Karpas-422 (cell line): ENCODE results near the gene ZBTB7C. TPM values are rescaled to one million over a fixed set of nuclear protein-coding genes. Genes with fewer than 3 reads are reported as not detected.

ENCODE experiments used
- DNase-seq: peaks from one replicate; pipeline ENCODE4 v3.0.0-alpha.2; 2015
- H2AFZ ChIP-seq: fragments of 200-600 bp; sonication (generic); 2 replicates; pipeline ENCODE4 v1.6.1; 2014; ENCODE audit warnings: antibody characterized with exemption, low read length, mixed read lengths
- H3K27ac ChIP-seq: fragments of 200-600 bp; sonication (generic); 2 replicates; pipeline ENCODE4 v1.5.1; 2014; ENCODE audit warnings: mild to moderate bottlenecking, low read length, moderate library complexity
- H3K27me3 ChIP-seq: fragments of 200-600 bp; sonication (generic); 2 replicates; pipeline ENCODE4 v1.6.1; 2014; ENCODE audit warnings: low read length, mixed read lengths
- H3K36me3 ChIP-seq: fragments of 200-600 bp; sonication (generic); 2 replicates; pipeline ENCODE4 v1.6.1; 2014; ENCODE audit warnings: low read length, mixed read lengths; ENCODE audit not compliant: insufficient read depth
- H3K4me1 ChIP-seq: fragments of 200-600 bp; sonication (generic); 2 replicates; pipeline ENCODE4 v1.6.1; 2014; ENCODE audit warnings: mild to moderate bottlenecking, low read length, mixed read lengths
- H3K4me2 ChIP-seq: fragments of 200-600 bp; sonication (generic); 2 replicates; pipeline ENCODE4 v1.6.1; 2014; ENCODE audit warnings: low read length, low read depth, mild to moderate bottlenecking; ENCODE audit not compliant: poor library complexity, severe bottlenecking
- H3K4me3 ChIP-seq: fragments of 200-600 bp; sonication (generic); 2 replicates; pipeline ENCODE4 v1.5.1; 2014; ENCODE audit warnings: mild to moderate bottlenecking, antibody characterized with exemption, low read length, mixed read lengths
- H3K79me2 ChIP-seq: fragments of 200-600 bp; sonication (generic); 2 replicates; pipeline ENCODE4 v1.6.1; 2014; ENCODE audit warnings: mild to moderate bottlenecking, low read length, mixed read lengths
- H3K9ac ChIP-seq: fragments of 200-600 bp; sonication (generic); 2 replicates; pipeline ENCODE4 v1.6.0; 2014; ENCODE audit warnings: low read length
- H3K9me2 ChIP-seq: fragments of 200-600 bp; sonication (generic), shearing (Covaris generic); replicated peaks from 2 replicates; pipeline ENCODE4 v1.6.0; 2014; ENCODE audit warnings: mild to moderate bottlenecking, low read length, moderate library complexity; ENCODE audit not compliant: insufficient read depth
- H3K9me3 ChIP-seq: fragments of 300-700, 200-600 bp; sonication (generic); 2 replicates; pipeline ENCODE4 v1.6.1; 2014; ENCODE audit warnings: low read length, mixed read lengths
- H4K20me1 ChIP-seq: fragments of 200-600 bp; sonication (generic); 2 replicates; pipeline ENCODE4 v1.6.1; 2014; ENCODE audit warnings: mild to moderate bottlenecking, antibody characterized with exemption, low read length, low read depth; ENCODE audit not compliant: insufficient read depth
- total RNA-seq: library from RNA; depleted of rRNA; stranded (reverse); fragments of >200 nt; shearing (Covaris generic); gene quantifications from 2 replicates; pipeline ENCODE4 v1.2.3, GENCODE V29; 2014; ENCODE audit warnings: low replicate concordance

The ZBTB7C gene
- total RNA-seq, 1 experiment from 2014 or later: not detected

DNA sequence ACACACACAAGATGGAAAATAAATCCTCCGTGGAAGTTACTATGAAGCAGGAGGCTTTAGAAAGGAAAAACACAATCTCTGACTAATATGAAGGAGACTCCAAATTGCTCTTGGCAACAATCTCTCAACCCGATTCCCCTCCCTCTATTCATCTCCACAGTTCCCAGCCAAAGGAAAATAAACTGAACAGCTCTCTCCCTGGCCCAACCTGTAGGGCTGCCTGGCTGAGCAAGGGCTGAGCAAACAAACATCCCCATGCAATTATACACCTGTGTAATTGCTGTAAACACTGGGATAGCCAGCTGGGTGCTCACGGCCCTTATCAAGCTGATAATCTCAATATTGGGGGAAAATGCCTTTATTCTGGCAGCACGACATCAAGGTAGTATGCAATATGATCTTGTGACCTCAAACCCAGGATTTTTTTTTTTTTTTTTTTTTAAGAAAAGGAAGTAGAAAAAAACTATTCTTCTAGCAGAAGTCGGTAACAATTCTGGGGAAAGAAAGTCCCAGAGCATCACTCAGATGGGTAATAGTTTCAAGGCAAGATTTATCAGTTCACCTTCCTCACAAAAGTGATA is 275.4 kb downstream of the ZBTB7C start:
- Histone ChIP-seq H3K4me2 (no peak overlapping the region), H3K9ac (no peak overlapping the region)

DNA sequence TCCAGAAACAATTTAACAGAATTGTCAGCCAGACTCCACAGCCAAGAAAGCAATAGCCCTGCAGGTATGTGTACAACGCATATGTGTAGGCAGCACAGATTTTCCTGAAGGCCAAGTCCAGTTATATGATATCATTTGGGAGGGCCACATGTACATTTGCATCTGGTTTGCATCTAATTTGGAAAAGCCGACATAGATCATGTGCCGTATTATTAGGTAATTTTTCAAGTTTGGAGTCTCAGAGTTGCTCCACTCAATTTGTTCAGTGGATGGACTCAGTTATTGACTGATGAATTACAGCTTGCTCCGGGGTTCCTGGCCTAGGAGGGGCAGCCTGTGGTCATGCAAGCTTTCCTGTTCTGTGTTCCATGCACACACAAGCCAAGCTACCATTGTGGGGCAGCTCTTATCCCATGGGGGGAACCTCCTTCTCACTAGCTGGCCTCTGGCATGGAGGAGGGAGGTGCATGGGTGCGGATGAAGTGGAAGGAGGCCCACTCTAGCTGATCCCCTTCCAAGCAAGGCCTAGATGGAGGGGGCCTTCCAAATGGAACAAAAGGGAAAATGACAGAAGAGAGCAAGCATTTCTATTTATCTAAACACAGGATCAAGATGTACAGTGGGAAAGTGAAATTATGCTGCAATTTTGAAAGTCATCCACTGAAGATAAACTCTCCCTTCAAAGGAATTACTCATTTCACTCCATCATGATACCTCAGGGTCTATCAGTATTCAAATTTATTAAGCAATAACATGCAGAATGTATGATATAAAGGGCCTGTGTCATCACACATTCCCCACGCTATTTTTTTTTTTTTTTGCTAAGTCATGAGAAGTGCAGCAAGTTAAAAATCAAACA is 276.2 kb downstream of the ZBTB7C start:
- Histone ChIP-seq H4K20me1 (no peaks in the 10 kb centered on the region), H3K9me3 (no peaks in the 10 kb centered on the region), H3K9me2 (no peaks in the 10 kb centered on the region), H3K4me1 (peaks cover 4% of the 10 kb centered on the region), H3K27ac (no peak overlapping the region), H3K79me2 (no peaks in the 10 kb centered on the region), H3K4me3 (no peak overlapping the region), H3K27me3 (no peaks in the 10 kb centered on the region), H3K36me3 (no peaks in the 10 kb centered on the region), H2AFZ (no peak overlapping the region), H3K9ac (no peak overlapping the region), H3K4me2 (no peak overlapping the region)
- DNase-seq: no peak

More for the DNA sequence above, 275.4 kb downstream of the ZBTB7C start:
- no peak overlapping the region for H3K27ac ChIP-seq
- H4K20me1 ChIP-seq: no peaks in the 10 kb centered on the region
- no peaks in the 10 kb centered on the region for H3K36me3 ChIP-seq
- no peak overlapping the region for H2AFZ ChIP-seq
- H3K4me3 ChIP-seq: no peak overlapping the region
- H3K4me1 ChIP-seq: peaks cover 4% of the 10 kb centered on the region
- DNase-seq: no peak
- no peaks in the 10 kb centered on the region for H3K79me2 ChIP-seq
- no peaks in the 10 kb centered on the region for H3K27me3 ChIP-seq
- no peaks in the 10 kb centered on the region for H3K9me2 ChIP-seq
- H3K9me3 ChIP-seq: no peaks in the 10 kb centered on the region

- Histone ChIP-seq H3K36me3 (no peaks in the 10 kb centered on the region), H3K4me2 (no peak overlapping the region), H3K9ac (no peak overlapping the region), H4K20me1 (no peaks in the 10 kb centered on the region), H2AFZ (no peak overlapping the region), H3K9me3 (no peaks in the 10 kb centered on the region), H3K9me2 (no peaks in the 10 kb centered on the region), H3K4me3 (no peak overlapping the region), H3K27me3 (no peaks in the 10 kb centered on the region), H3K79me2 (no peaks in the 10 kb centered on the region), H3K27ac (no peak overlapping the region), H3K4me1 (peaks cover 4% of the 10 kb centered on the region)
- DNase-seq: no peak
Observed at GRCh38 chr18:48131042-48131441, 278.1 kb downstream of the ZBTB7C start.

GRCh38 chr18:48129621-48130082 is 279.5 kb downstream of the ZBTB7C start:
- no peaks in the 10 kb centered on the region for H3K9me3 ChIP-seq
- no peak overlapping the region for H3K4me3 ChIP-seq
- no peak for DNase-seq
- H3K27me3 ChIP-seq: no peaks in the 10 kb centered on the region
- no peak overlapping the region for H3K9ac ChIP-seq
- no peaks in the 10 kb centered on the region for H3K36me3 ChIP-seq
- peaks cover 4% of the 10 kb centered on the region for H3K4me1 ChIP-seq
- H3K4me2 ChIP-seq: no peak overlapping the region
- no peak overlapping the region for H2AFZ ChIP-seq
- no peaks in the 10 kb centered on the region for H3K79me2 ChIP-seq
- no peaks in the 10 kb centered on the region for H4K20me1 ChIP-seq
- no peak overlapping the region for H3K27ac ChIP-seq
- H3K9me2 ChIP-seq: no peaks in the 10 kb centered on the region

DNA sequence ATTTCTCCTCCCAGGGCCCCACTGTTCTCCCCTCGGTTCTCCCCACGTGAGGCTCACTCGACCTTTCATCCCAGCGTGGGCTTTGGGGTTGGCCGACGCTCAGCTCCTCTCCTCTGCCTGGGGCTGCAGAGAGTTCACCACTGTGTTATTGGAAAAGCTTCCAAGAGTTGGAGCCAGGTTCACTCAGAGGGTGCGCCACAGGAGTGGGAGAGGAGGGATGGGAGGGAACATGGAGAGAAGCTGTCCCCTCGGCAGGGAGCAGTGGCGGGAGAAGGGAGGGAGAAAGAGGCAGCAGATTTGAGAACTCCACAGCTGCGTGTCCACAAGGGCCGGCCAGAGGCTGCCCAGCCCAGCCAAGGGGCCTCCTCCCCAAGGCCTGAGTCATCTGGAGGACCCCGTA is 281.6 kb downstream of the ZBTB7C start:
- no peak overlapping the region for H3K27ac ChIP-seq
- DNase-seq: no peak
- no peaks in the 10 kb centered on the region for H3K79me2 ChIP-seq
- H3K4me3 ChIP-seq: no peak overlapping the region
- H3K4me2 ChIP-seq: no peak overlapping the region
- no peak overlapping the region for H2AFZ ChIP-seq
- no peaks in the 10 kb centered on the region for H3K36me3 ChIP-seq
- H3K4me1 ChIP-seq: no peaks in the 10 kb centered on the region
- no peaks in the 10 kb centered on the region for H3K9me3 ChIP-seq
- no peaks in the 10 kb centered on the region for H3K9me2 ChIP-seq
- no peaks in the 10 kb centered on the region for H4K20me1 ChIP-seq
- no peak overlapping the region for H3K9ac ChIP-seq
- H3K27me3 ChIP-seq: no peaks in the 10 kb centered on the region

DNA sequence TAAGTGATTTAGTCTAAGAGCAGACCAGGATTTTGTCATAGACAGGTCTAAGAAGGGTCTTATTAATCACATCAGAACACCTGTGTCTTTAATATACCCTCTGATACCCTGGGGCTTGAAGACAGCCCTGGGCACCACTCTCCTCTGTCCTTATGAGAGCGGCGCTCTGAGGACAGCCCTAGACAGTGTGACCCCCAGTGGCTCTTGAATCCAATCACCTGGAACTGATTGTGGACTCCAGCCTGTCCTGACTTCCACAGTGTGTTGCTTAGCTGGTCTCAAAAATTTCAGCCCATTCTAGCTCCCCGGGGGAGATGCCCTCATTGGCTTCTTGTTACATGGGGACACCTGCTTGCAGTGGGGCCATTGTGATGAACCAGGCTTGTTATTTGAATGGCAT is 282.9 kb downstream of the ZBTB7C start:
- Histone ChIP-seq H3K27me3 (no peaks in the 10 kb centered on the region), H3K4me1 (no peaks in the 10 kb centered on the region), H3K4me3 (no peak overlapping the region), H3K27ac (no peak overlapping the region), H3K9me3 (no peaks in the 10 kb centered on the region), H3K9ac (no peak overlapping the region), H2AFZ (no peak overlapping the region), H4K20me1 (no peaks in the 10 kb centered on the region), H3K9me2 (no peaks in the 10 kb centered on the region), H3K4me2 (no peak overlapping the region), H3K79me2 (no peaks in the 10 kb centered on the region), H3K36me3 (no peaks in the 10 kb centered on the region)
- DNase-seq: no peak

- no peaks in the 10 kb centered on the region for H3K36me3 ChIP-seq
- no peak overlapping the region for H2AFZ ChIP-seq
- H3K79me2 ChIP-seq: no peaks in the 10 kb centered on the region
- no peaks in the 10 kb centered on the region for H3K9me3 ChIP-seq
- H3K9me2 ChIP-seq: no peaks in the 10 kb centered on the region
- no peaks in the 10 kb centered on the region for H3K4me1 ChIP-seq
- no peak overlapping the region for H3K4me3 ChIP-seq
- no peaks in the 10 kb centered on the region for H4K20me1 ChIP-seq
- H3K27ac ChIP-seq: no peak overlapping the region
- H3K4me2 ChIP-seq: no peak overlapping the region
- H3K9ac ChIP-seq: no peak overlapping the region
- no peak for DNase-seq
- no peaks in the 10 kb centered on the region for H3K27me3 ChIP-seq
Observed at GRCh38 chr18:48125724-48126123, 283.5 kb downstream of the ZBTB7C start.

DNA sequence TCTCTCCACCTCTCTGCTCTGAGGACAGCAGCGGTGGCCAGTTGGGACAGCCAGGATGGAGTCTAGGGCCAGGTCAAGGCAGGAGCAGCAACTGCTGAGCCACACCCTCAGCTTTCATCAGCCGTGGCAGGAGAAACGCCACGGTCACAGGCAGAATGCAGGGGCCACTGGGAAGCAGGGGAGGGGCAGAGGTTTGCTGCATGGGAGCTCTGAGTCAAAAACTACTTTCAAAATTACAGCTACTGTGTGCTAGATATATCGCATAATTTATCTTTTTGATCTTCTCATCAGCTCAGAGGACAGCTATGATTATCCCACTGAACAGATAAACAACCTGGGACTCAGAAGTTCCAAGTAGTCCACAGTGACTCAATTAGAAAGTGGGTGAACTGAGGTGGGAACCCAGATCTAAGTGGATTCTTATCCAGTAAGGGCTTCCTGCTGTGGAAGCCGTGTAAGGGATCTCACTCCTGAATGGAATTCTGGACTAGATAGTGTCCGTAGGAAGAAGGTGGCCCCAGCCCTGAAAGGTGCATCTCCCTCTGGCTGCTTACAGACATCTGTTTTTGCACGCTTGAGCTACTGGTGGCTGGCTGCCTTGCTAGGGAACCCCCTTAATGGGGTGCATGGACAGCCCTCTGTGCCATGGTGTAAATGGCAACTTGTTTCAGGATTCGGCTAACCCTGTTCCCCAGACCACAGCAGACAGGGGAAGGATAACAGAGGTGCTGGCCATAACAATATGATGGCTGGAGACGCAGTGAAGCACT is 284.1 kb downstream of the ZBTB7C start:
- no peak for DNase-seq

More for the DNA sequence above, 284.1 kb downstream of the ZBTB7C start:
- H3K9me3 ChIP-seq: no peaks in the 10 kb centered on the region
- no peak overlapping the region for H2AFZ ChIP-seq
- H3K4me3 ChIP-seq: no peak overlapping the region
- H3K27me3 ChIP-seq: no peaks in the 10 kb centered on the region
- no peaks in the 10 kb centered on the region for H3K9me2 ChIP-seq
- H3K79me2 ChIP-seq: no peaks in the 10 kb centered on the region
- H4K20me1 ChIP-seq: no peaks in the 10 kb centered on the region
- no peak overlapping the region for H3K9ac ChIP-seq
- H3K27ac ChIP-seq: no peak overlapping the region
- H3K4me2 ChIP-seq: no peak overlapping the region
- H3K4me1 ChIP-seq: no peaks in the 10 kb centered on the region
- H3K36me3 ChIP-seq: no peaks in the 10 kb centered on the region
